BE2C (cell line): Measurements from ENCODE around the gene ESYT2.

ENCODE experiments used
- DNase-seq: peaks from one replicate; pipeline ENCODE4 v3.0.0-alpha.2; 2020
- H3K27me3 ChIP-seq: fragments of 250-450 bp; sonication (Bioruptor Pico); 2 replicates; pipeline ENCODE4 v1.5.1; 2020; ENCODE audit warnings: mild to moderate bottlenecking
- H3K36me3 ChIP-seq: fragments of 250-450 bp; sonication (Bioruptor Pico); 2 replicates; pipeline ENCODE4 v1.5.1; 2020; ENCODE audit warnings: mild to moderate bottlenecking
- H3K4me1 ChIP-seq: fragments of 250-450 bp; sonication (Bioruptor Pico); 2 replicates; pipeline ENCODE4 v1.5.1; 2020
- H3K4me3 ChIP-seq: 2 replicates; pipeline ENCODE4 v1.5.1; 2011; ENCODE audit warnings: low read depth, low read length
- H3K9me3 ChIP-seq: fragments of 250-450 bp; sonication (Bioruptor Pico); 2 replicates; pipeline ENCODE4 v1.5.1; 2020
- TF ChIP-seq, protein P1 (sequence below): IDR thresholded peaks from 2 replicates; pipeline ENCODE4 v1.5.1; 2012; ENCODE audit warnings: mild to moderate bottlenecking, low read depth, low read length

The ESYT2 gene

DNA sequence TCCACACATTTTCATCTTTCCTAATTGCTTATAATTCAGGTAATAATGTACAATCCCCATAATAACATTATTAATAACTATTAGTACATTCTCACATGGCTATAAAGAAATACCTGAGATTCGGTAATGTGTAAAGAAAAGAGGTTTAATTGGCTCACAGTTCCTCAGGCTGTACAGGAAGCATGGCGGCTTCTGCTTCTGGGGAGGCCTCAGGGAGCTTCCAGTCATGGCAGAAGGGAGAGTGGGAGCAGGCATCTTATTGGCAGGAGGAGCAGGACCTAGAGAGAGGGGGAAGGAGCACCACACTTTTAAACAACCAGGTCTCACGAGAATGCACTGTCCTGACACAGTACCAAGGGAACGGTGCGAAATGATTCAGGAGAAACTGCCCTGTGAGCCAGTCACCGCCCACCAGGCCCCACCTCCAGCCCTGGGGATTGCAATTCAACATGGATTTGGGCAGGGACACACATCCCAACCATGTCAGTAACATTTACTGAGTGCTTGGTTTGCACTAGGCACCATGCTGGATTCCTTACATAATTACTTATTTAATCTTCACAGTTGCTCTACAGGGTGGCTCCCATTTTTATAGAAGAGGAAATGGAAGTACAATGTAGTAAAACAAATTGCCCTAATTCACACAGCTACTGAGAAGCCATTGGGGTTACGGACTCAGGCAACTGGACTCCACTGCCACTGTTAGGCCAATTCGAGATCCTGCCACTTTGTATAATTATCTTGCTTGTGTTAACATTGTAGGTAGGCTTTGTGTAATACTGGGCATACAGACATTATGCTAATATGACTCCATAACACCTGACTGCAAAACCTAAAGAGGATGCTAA is 8.7 kb upstream of the ESYT2 start:
- TF ChIP-seq, protein P1, sequence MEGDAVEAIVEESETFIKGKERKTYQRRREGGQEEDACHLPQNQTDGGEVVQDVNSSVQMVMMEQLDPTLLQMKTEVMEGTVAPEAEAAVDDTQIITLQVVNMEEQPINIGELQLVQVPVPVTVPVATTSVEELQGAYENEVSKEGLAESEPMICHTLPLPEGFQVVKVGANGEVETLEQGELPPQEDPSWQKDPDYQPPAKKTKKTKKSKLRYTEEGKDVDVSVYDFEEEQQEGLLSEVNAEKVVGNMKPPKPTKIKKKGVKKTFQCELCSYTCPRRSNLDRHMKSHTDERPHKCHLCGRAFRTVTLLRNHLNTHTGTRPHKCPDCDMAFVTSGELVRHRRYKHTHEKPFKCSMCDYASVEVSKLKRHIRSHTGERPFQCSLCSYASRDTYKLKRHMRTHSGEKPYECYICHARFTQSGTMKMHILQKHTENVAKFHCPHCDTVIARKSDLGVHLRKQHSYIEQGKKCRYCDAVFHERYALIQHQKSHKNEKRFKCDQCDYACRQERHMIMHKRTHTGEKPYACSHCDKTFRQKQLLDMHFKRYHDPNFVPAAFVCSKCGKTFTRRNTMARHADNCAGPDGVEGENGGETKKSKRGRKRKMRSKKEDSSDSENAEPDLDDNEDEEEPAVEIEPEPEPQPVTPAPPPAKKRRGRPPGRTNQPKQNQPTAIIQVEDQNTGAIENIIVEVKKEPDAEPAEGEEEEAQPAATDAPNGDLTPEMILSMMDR = no peak
- Histone ChIP-seq H3K9me3 (no peaks in the 10 kb centered on the region), H3K4me1 (no peaks in the 10 kb centered on the region), H3K36me3 (no peaks in the 10 kb centered on the region), H3K4me3 (no peak overlapping the region), H3K27me3 (no peaks in the 10 kb centered on the region)
- no peak for DNase-seq

DNA sequence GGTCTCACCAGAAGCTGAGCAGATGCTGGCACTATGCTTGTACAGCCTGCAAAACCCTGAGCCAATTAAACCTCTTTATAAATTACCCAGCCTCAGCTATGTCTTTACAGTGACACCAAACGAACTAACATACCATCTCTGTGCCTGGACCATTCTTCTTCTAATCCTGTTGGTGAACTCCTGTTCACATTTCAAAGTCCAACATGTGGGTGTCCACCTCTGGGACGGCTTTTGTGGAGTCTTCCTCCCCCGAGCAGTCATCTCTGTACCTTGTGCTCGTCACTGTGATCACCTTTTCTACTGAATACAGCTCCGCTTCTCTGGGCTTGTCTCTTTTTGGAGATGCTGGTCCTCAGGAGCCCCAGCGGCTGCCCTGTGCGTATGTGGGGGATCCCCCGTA is 7.4 kb upstream of the ESYT2 start:
- TF ChIP-seq, protein P1 = no peak
- Histone ChIP-seq H3K36me3 (no peaks in the 10 kb centered on the region), H3K9me3 (no peaks in the 10 kb centered on the region), H3K4me3 (no peak overlapping the region), H3K4me1 (no peaks in the 10 kb centered on the region), H3K27me3 (no peaks in the 10 kb centered on the region)
- no peak for DNase-seq

DNA sequence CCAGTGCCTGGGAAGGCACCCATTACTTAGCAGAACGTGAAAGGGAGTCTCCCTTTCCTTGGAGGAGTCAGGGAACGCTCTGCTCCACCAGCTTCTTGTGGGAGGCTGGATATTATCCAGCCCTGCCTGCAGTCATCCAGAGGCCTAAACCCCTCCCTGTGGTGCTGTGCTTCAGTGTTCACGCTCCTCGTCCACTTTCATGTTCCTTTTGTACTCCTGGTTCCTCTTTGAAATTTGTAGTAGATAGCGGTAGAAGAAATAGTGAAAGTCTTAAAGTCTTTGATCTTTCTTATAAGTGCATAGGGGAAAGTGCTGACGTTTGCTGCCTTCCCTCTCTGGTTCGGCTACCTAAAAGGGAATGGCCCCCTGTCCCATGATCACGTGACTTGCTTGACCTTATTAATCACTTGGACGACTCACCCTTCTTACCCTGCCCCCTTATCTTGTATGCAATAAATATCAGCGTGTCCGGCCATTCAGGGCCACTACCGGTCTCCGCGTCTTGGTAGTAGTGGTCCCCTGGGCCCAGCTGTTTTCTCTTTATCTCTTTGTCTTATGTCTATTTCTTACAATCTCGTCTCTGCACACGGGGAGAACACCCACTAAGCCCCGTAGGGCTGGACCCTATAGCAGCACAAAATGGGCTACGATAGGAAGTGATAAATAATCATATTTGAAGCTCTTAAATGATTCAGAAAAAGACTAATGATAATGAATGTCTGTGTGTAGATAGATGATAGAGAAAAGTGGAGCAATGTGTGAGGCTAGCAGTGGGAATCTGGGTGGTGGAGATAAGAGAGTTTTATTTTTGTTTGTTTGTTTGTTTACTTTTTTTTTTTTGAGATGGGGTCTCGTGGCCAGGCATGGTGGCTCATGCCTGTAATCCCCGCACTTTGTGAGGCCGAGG is 5.8 kb upstream of the ESYT2 start:
- no peaks in the 10 kb centered on the region for H3K9me3 ChIP-seq
- TF ChIP-seq, protein P1 = no peak
- H3K27me3 ChIP-seq = no peaks in the 10 kb centered on the region
- H3K4me1 ChIP-seq = no peaks in the 10 kb centered on the region; the same call in 1 of the 2 replicates
- no peaks in the 10 kb centered on the region for H3K36me3 ChIP-seq
- H3K4me3 ChIP-seq = no peak overlapping the region
- no peak for DNase-seq

DNA sequence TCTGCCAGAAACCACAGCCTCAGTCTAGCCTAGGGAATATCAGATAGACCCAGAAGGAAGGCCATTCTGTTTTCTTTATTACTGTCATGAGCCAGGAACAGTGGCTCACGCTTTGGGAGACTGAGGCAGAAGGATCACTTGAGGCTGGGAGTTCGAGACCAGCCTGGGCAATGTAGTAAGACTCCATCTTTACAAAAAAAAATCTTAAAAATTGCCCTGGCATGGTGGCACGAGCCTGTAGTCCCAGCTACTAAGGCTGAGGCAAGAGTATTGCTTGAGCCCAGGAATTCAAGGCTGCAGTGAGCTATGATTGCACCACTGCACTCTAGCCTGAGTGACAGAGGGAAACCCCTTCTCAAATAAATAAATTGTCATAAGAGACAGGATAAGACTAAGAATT is 3.7 kb upstream of the ESYT2 start:
- Histone ChIP-seq H3K4me1 (no peaks in the 10 kb centered on the region; the same call in 1 of the 2 replicates), H3K27me3 (no peaks in the 10 kb centered on the region), H3K4me3 (no peak overlapping the region), H3K36me3 (no peaks in the 10 kb centered on the region), H3K9me3 (no peaks in the 10 kb centered on the region)
- TF ChIP-seq, protein P1 = no peak
- DNase-seq = no peak

GRCh38 chr7:158831738-158832091 is 2.4 kb upstream of the ESYT2 start:
- H3K9me3 ChIP-seq = no peaks in the 10 kb centered on the region
- no peaks in the 10 kb centered on the region for H3K27me3 ChIP-seq
- DNase-seq = no peak
- H3K4me3 ChIP-seq = no peak overlapping the region
- no peaks in the 10 kb centered on the region for H3K36me3 ChIP-seq
- no peaks in the 10 kb centered on the region; the same call in 1 of the 2 replicates for H3K4me1 ChIP-seq
- TF ChIP-seq, protein P1 = no peak
